Endothelial cell of umbilical vein (primary cell): Measurements from ENCODE around the gene ESF1. TPM values are rescaled to one million over a fixed set of nuclear protein-coding genes. Genes with fewer than 3 reads are reported as not detected.

Source experiments
- BruUV-seq: library from RNA; stranded (reverse); fragments of 400-500 nt; replicated peaks from 2 replicates; lab custom pipeline; 2021; lab: Mats Ljungman, UMichigan
- CTCF ChIA-PET: fragments of 300-600, 350-600 bp; sonication (Branson Sonifier 250); formaldehyde crosslinking; loops from one replicate; lab custom pipeline; 2021; ENCODE audit warnings: antibody characterized with exemption, inconsistent platforms; lab: Charles Lee
- POLR2A ChIA-PET: fragments of 300-600, 350-600 bp; sonication (Branson Sonifier 250); formaldehyde crosslinking; loops from one replicate; lab custom pipeline; 2021; ENCODE audit warnings: antibody characterized with exemption, inconsistent platforms; lab: Charles Lee
- DNase-seq: peaks from one replicate; pipeline ENCODE4 v3.0.0-alpha.2; 2011; ENCODE audit warnings: low read depth, low spot score
- FAIRE-seq: peaks from 2 replicates; lab custom pipeline; 2011; peaks lifted over from hg19 to GRCh38; lab: Jason Lieb, UNC
- H2AFZ ChIP-seq: 2 replicates; pipeline ENCODE4 v1.6.0; 2012; ENCODE audit warnings: low read depth, low read length, control low read depth, inconsistent platforms
- H3K27ac ChIP-seq: 2 replicates; pipeline ENCODE4 v1.5.1; 2011; ENCODE audit warnings: low read depth, mild to moderate bottlenecking, control low read depth, low read length, moderate library complexity; ENCODE audit not compliant: insufficient read depth
- H3K27me3 ChIP-seq, 2 experiments: 2 replicates each; pipeline versions ENCODE4 v1.6.0 to v1.6.1; 2011; ENCODE audit warnings: low read length in 2 of 2, mixed read lengths in 1 of 2; ENCODE audit not compliant: control insufficient read depth in 2 of 2, insufficient read depth in 2 of 2
- H3K36me3 ChIP-seq, 2 experiments: 2 replicates in 1 of 2; 3 replicates in 1 of 2; pipeline ENCODE4 v1.5.1; 2011; ENCODE audit warnings: low read length in 2 of 2, mild to moderate bottlenecking in 1 of 2, moderate library complexity in 1 of 2; ENCODE audit not compliant: control insufficient read depth in 2 of 2, insufficient read depth in 2 of 2; ENCODE audit errors: extremely low read depth in 1 of 2
- H3K4me1 ChIP-seq: 3 replicates; pipeline ENCODE4 v1.5.1; 2011; ENCODE audit warnings: mild to moderate bottlenecking, low read length; ENCODE audit not compliant: control insufficient read depth, insufficient read depth; ENCODE audit errors: extremely low read depth
- H3K4me2 ChIP-seq: 2 replicates; pipeline ENCODE4 v1.6.1; 2011; ENCODE audit warnings: low read length, control low read depth, mixed read lengths; ENCODE audit not compliant: insufficient read depth
- H3K4me3 ChIP-seq, 3 experiments: fragments of 200-600 bp in 1 of 3; sonication (generic), shearing (Covaris generic) in 1 of 3; replicated peaks in 1 of 3; 2 replicates each; pipeline ENCODE4 v1.5.1; 2011 to 2016; ENCODE audit warnings: control low read depth in 3 of 3, low read length in 3 of 3, mild to moderate bottlenecking in 2 of 3, inconsistent platforms in 1 of 3, low read depth in 1 of 3, moderate library complexity in 1 of 3; ENCODE audit not compliant: insufficient read depth in 1 of 3
- H3K79me2 ChIP-seq: 2 replicates; pipeline ENCODE4 v1.6.0; 2012; ENCODE audit warnings: low read length, inconsistent platforms; ENCODE audit not compliant: control insufficient read depth, insufficient read depth
- H3K9ac ChIP-seq: replicated peaks from 2 replicates; pipeline ENCODE3; 2011; ENCODE audit warnings: low read length, control low read depth; ENCODE audit not compliant: insufficient read depth; ENCODE audit errors: extremely low read depth
- H3K9me1 ChIP-seq: replicated peaks from 3 replicates; pipeline ENCODE4 v1.6.0; 2011; ENCODE audit warnings: mild to moderate bottlenecking, low read length; ENCODE audit not compliant: control insufficient read depth, insufficient read depth; ENCODE audit errors: extremely low read depth
- H3K9me3 ChIP-seq: replicated peaks from 2 replicates; pipeline ENCODE4 v1.5.1; 2012; ENCODE audit warnings: low read length, inconsistent platforms; ENCODE audit not compliant: control insufficient read depth, insufficient read depth
- H4K20me1 ChIP-seq: replicated peaks from 2 replicates; pipeline ENCODE3; 2011; ENCODE audit warnings: mild to moderate bottlenecking, low read length; ENCODE audit not compliant: control insufficient read depth, insufficient read depth; ENCODE audit errors: extremely low read depth
- FOS ChIP-seq: IDR thresholded peaks from 2 replicates; pipeline ENCODE4 v1.6.1; 2011; ENCODE audit warnings: mild to moderate bottlenecking, low read length, moderate library complexity, borderline replicate concordance; ENCODE audit not compliant: insufficient read depth
- GATA2 ChIP-seq: IDR thresholded peaks from 2 replicates; pipeline ENCODE4 v1.7.0; 2011; ENCODE audit warnings: low read depth, mild to moderate bottlenecking, moderate library complexity, mixed read lengths, low read length; ENCODE audit not compliant: insufficient read length, insufficient read depth
- JUN ChIP-seq: IDR thresholded peaks from 2 replicates; pipeline ENCODE4 v1.6.1; 2011; ENCODE audit warnings: borderline replicate concordance, low read depth; ENCODE audit not compliant: insufficient read length, insufficient read depth
- MYC ChIP-seq: IDR thresholded peaks from one replicate; pipeline ENCODE4 v1.6.1; 2011; ENCODE audit warnings: mild to moderate bottlenecking, low read depth, low read length
- POLR2A ChIP-seq: IDR thresholded peaks from 2 replicates; pipeline ENCODE4 v1.6.1; 2012; ENCODE audit warnings: low read depth, mild to moderate bottlenecking, control low read depth, low read length
- POLR2AphosphoS5 ChIP-seq: IDR thresholded peaks from 2 replicates; pipeline ENCODE4 v1.6.1; 2012; ENCODE audit warnings: low read depth, mild to moderate bottlenecking, control low read depth, low read length, moderate library complexity; ENCODE audit not compliant: insufficient read depth
- dilution Hi-C: fragments of 300-500 bp; cut with MboI; formaldehyde crosslinking; loops from one replicate; pipeline ENCODE4 v1.15.0; 2019; ENCODE audit warnings: low sequenced_read_pairs; ENCODE audit not compliant: extremely low pct_ligation_motif_present
- intact Hi-C: fragments of 100-400 bp; cut with micrococcal nuclease; formaldehyde crosslinking; loops from one replicate; pipeline ENCODE4 v1.10.0; 2022
- polyA plus RNA-seq, 4 experiments: library from polyadenylated mRNA; depleted of rRNA in 3 of 4; stranded (reverse) in 3 of 4; unstranded in 1 of 4; fragments of >200 nt; gene quantifications; 2 replicates each; pipeline versions ENCODE4 v1.2.1 to v1.2.3, GENCODE V29; 2011 to 2012; ENCODE audit warnings: missing spikeins in 1 of 4
- total RNA-seq: library from RNA; stranded (reverse); gene quantifications from 2 replicates; pipeline ENCODE4 v1.2.3, GENCODE V29; 2021
- TF ChIP-seq, protein P1 (sequence below): IDR thresholded peaks from 2 replicates; pipeline ENCODE4 v1.6.1; 2011; ENCODE audit not compliant: insufficient read depth, insufficient read length

Gene ESF1
- total and polyA plus RNA-seq, 2 donors (not counting 3 experiments of a cell fraction or from before 2014, with no cell fraction given): 0.72 to 15.5 TPM

DNA sequence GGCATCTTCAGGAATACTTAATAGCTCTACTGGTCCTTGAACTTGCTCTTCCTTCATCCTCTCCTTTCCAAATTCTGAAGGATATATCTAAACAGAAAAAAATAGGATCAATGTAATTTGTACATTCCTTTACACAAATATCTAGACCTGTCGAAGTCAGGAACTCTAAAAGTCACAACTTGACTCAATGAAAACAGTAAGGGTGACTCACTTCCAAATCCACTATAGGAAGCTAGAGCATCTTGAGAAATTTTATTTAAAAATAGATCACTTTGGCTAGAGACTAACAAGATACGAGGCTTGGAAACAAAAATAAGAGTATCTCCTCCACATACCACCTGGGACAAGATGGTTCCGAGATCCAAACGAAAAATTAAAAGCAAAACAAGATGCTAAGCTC lies 12.2 kb downstream of the ESF1 start:
- H3K4me1 ChIP-seq: peaks cover 19% of the 10 kb centered on the region
- H3K27me3 ChIP-seq: no peaks in the 10 kb centered on the region
- DNase-seq: peak; percentile 18
- POLR2A ChIA-PET: no interaction called here
- H3K79me2 ChIP-seq: peaks cover 10% of the 10 kb centered on the region
- FAIRE-seq: no peak
- H3K36me3 ChIP-seq: peaks cover 8 to 31% of the 10 kb centered on the region in 2 experiments
- H3K9me3 ChIP-seq: no peaks in the 10 kb centered on the region
- TF ChIP-seq POLR2A (no peak), MYC (no peak), GATA2 (no peak), POLR2AphosphoS5 (no peak), FOS (peak; percentile 62), JUN (no peak)
- TF ChIP-seq, protein P1, sequence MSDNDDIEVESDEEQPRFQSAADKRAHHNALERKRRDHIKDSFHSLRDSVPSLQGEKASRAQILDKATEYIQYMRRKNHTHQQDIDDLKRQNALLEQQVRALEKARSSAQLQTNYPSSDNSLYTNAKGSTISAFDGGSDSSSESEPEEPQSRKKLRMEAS: no peak
- H3K9ac ChIP-seq: no peak overlapping the region
- H3K9me1 ChIP-seq: no peaks in the 10 kb centered on the region
- intact Hi-C loops: loop anchor here (1.0 to 5.0 kb wide), 5 partner anchors 225 to 845 kb away; no protein-coding TSS in a partner anchor
- H2AFZ ChIP-seq: no peak overlapping the region
- BruUV-seq: no TSS peak
- H3K4me2 ChIP-seq: peak overlapping the region; percentile 41
- H4K20me1 ChIP-seq: no peaks in the 10 kb centered on the region
- dilution Hi-C loops: no loop called here
- H3K4me3 ChIP-seq: no peak overlapping the region
- H3K27ac ChIP-seq: peak overlapping the region; percentile 34
- CTCF ChIA-PET: interaction anchor here (0.6 to 3.3 kb wide), 31 partner anchors 10 to 847 kb away, joined by 3 to 38 read pairs (median 5); partner anchors contain the start of genes ESF1 and NDUFAF5
